ENCODE results near the gene RGS9BP.

Gene RGS9BP

GRCh38 chr19:32682317-32682716 is 6.7 kb downstream of the RGS9BP start:
- Histone ChIP-seq H3K9me3 (replicated peaks in 1 of 2; ENCODE audit: control insufficient read depth in 2 of 2, insufficient read depth in 1 of 2, low read depth in 1 of 2, low read length in 2 of 2) (no peaks in the 10 kb centered on the region), H3K14ac (ENCODE audit: low read length) (no peak overlapping the region), H3K27me3 (ENCODE audit: control insufficient read depth in 3 of 3, insufficient read depth in 3 of 3, low read depth in 1 of 3, low read length in 3 of 3) (peaks cover 0 to 35% (median 0%) of the 10 kb centered on the region in 3 experiments), H3K9ac (ENCODE audit: low read depth, low read length, poor library complexity) (no peak overlapping the region), H2BK5ac (ENCODE audit: low read length) (no peak overlapping the region), H3K27ac (replicated peaks; ENCODE audit: low read length) (no peak overlapping the region), H3K4me1 (ENCODE audit: control insufficient read depth in 2 of 2, insufficient read depth in 1 of 2, low read depth in 1 of 2, low read length in 2 of 2) (peaks cover 2 to 3% of the 10 kb centered on the region in 2 donors), H3K18ac (ENCODE audit: low read length) (no peak overlapping the region), H2BK15ac (ENCODE audit: low read length) (no peak overlapping the region), H3K79me1 (ENCODE audit: low read depth, low read length) (no peaks in the 10 kb centered on the region), H4K8ac (ENCODE audit: low read depth, low read length) (no peak overlapping the region), H3K36me3 (replicated peaks in 1 of 2; ENCODE audit: control insufficient read depth in 2 of 2, insufficient read depth in 2 of 2, low read length in 2 of 2) (no peaks in the 10 kb centered on the region), H3K4ac (ENCODE audit: low read length) (no peak overlapping the region), H4K91ac (ENCODE audit: low read depth, low read length, poor library complexity) (no peak overlapping the region), H3K23ac (ENCODE audit: low read depth, low read length, poor library complexity) (no peak overlapping the region), H2AK5ac (ENCODE audit: low read depth, low read length) (no peak overlapping the region), H2BK12ac (ENCODE audit: low read length) (no peak overlapping the region), H2BK120ac (ENCODE audit: low read depth, low read length) (no peak overlapping the region), H3K4me3 (ENCODE audit: low read length in 2 of 2) (no peak overlapping the region), H3K4me2 (ENCODE audit: insufficient read depth, low read length, poor library complexity, severe bottlenecking) (no peak overlapping the region), H2AFZ (ENCODE audit: low read length) (no peak overlapping the region)
- WGBS, 2 donors (ENCODE audit: extremely low coverage in 2 of 2, insufficient read length in 2 of 2, insufficient replicate concordance in 1 of 2) = no CpG with 5 or more reads among the region's 4 CpGs
- DNase-seq (ENCODE audit: low spot score) = no peak

DNA sequence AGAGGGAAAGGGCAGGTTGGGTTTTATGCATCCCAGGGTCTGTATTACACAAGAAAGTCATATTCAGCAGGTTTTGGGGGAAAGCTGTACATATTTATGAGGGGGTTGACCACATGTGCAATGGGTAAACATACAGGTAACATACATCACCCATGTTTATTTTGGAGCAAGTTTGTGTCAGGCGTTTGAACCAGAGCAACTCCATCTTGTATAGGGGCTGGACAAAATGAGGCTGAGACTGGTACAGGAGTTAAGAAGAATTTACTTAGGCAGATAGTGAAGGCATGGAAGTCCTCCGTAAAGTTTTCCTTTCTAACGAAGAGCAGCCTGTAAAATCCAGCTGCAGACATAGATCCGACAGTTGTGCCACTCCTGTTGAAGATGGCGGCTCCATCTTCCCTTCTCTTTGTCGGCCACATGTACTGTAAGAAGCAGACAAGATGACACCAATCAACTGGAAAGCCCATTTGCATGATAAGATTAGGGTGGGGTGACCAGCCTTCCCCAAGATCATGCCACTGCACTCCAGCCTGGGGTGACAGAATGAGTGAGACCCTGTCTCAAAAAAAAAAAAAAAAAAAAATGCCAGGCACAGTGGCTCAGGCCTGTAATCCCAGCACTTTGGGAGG is 11.3 kb downstream of the RGS9BP start:
- H3K9me3 ChIP-seq (replicated peaks in 1 of 2; ENCODE audit: control insufficient read depth in 2 of 2, insufficient read depth in 1 of 2, low read depth in 1 of 2, low read length in 2 of 2) = no peaks in the 10 kb centered on the region
- H2AK5ac ChIP-seq (ENCODE audit: low read depth, low read length) = no peak overlapping the region
- no peak for DNase-seq (ENCODE audit: low spot score)
- WGBS, 2 donors (ENCODE audit: extremely low coverage in 2 of 2, insufficient read length in 2 of 2, insufficient replicate concordance in 1 of 2) = no CpG with 5 or more reads among the region's 6 CpGs
- H3K79me1 ChIP-seq (ENCODE audit: low read depth, low read length) = no peaks in the 10 kb centered on the region
- no peak overlapping the region for H3K4me2 ChIP-seq (ENCODE audit: insufficient read depth, low read length, poor library complexity, severe bottlenecking)
- no peak overlapping the region for H3K4ac ChIP-seq (ENCODE audit: low read length)
- no peaks in the 10 kb centered on the region for H3K36me3 ChIP-seq (replicated peaks in 1 of 2; ENCODE audit: control insufficient read depth in 2 of 2, insufficient read depth in 2 of 2, low read length in 2 of 2)
- peaks cover 0 to 4% of the 10 kb centered on the region in 2 donors for H3K4me1 ChIP-seq (ENCODE audit: control insufficient read depth in 2 of 2, insufficient read depth in 1 of 2, low read depth in 1 of 2, low read length in 2 of 2)
- no peak overlapping the region for H2AFZ ChIP-seq (ENCODE audit: low read length)
- H2BK5ac ChIP-seq (ENCODE audit: low read length) = no peak overlapping the region
- no peak overlapping the region for H2BK12ac ChIP-seq (ENCODE audit: low read length)
- no peak overlapping the region for H2BK120ac ChIP-seq (ENCODE audit: low read depth, low read length)
- no peak overlapping the region for H4K8ac ChIP-seq (ENCODE audit: low read depth, low read length)
- no peak overlapping the region for H2BK15ac ChIP-seq (ENCODE audit: low read length)
- no peak overlapping the region for H4K91ac ChIP-seq (ENCODE audit: low read depth, low read length, poor library complexity)
- H3K23ac ChIP-seq (ENCODE audit: low read depth, low read length, poor library complexity) = no peak overlapping the region
- no peak overlapping the region for H3K18ac ChIP-seq (ENCODE audit: low read length)
- H3K27me3 ChIP-seq (ENCODE audit: control insufficient read depth in 3 of 3, insufficient read depth in 3 of 3, low read depth in 1 of 3, low read length in 3 of 3) = peaks cover 0 to 11% (median 0%) of the 10 kb centered on the region in 3 experiments
- no peak overlapping the region for H3K4me3 ChIP-seq (ENCODE audit: low read length in 2 of 2)
- no peak overlapping the region for H3K14ac ChIP-seq (ENCODE audit: low read length)
- H3K9ac ChIP-seq (ENCODE audit: low read depth, low read length, poor library complexity) = no peak overlapping the region
- no peak overlapping the region for H3K27ac ChIP-seq (replicated peaks; ENCODE audit: low read length)

- Histone ChIP-seq H2AFZ (ENCODE audit: low read length) (no peak overlapping the region), H4K91ac (ENCODE audit: low read depth, low read length, poor library complexity) (no peak overlapping the region), H3K36me3 (replicated peaks in 1 of 2; ENCODE audit: control insufficient read depth in 2 of 2, insufficient read depth in 2 of 2, low read length in 2 of 2) (peaks cover 0 to under 1% of the 10 kb centered on the region in 2 donors), H3K4me1 (ENCODE audit: control insufficient read depth in 2 of 2, insufficient read depth in 1 of 2, low read depth in 1 of 2, low read length in 2 of 2) (peaks cover 0 to 7% of the 10 kb centered on the region in 2 donors), H2BK5ac (ENCODE audit: low read length) (no peak overlapping the region), H3K23ac (ENCODE audit: low read depth, low read length, poor library complexity) (no peak overlapping the region), H3K27me3 (ENCODE audit: control insufficient read depth in 3 of 3, insufficient read depth in 3 of 3, low read depth in 1 of 3, low read length in 3 of 3) (peaks cover 0 to 8% (median 0%) of the 10 kb centered on the region in 3 experiments), H3K27ac (replicated peaks; ENCODE audit: low read length) (no peak overlapping the region), H3K79me1 (ENCODE audit: low read depth, low read length) (peaks cover 4% of the 10 kb centered on the region), H4K8ac (ENCODE audit: low read depth, low read length) (no peak overlapping the region), H3K14ac (ENCODE audit: low read length) (peak overlapping the region; percentile 38), H2BK120ac (ENCODE audit: low read depth, low read length) (no peak overlapping the region), H3K4me2 (ENCODE audit: insufficient read depth, low read length, poor library complexity, severe bottlenecking) (no peak overlapping the region), H2BK15ac (ENCODE audit: low read length) (no peak overlapping the region), H2AK5ac (ENCODE audit: low read depth, low read length) (no peak overlapping the region), H3K9ac (ENCODE audit: low read depth, low read length, poor library complexity) (no peak overlapping the region), H2BK12ac (ENCODE audit: low read length) (no peak overlapping the region), H3K18ac (ENCODE audit: low read length) (no peak overlapping the region), H3K9me3 (replicated peaks in 1 of 2; ENCODE audit: control insufficient read depth in 2 of 2, insufficient read depth in 1 of 2, low read depth in 1 of 2, low read length in 2 of 2) (no peaks in the 10 kb centered on the region), H3K4me3 (ENCODE audit: low read length in 2 of 2) (no peak overlapping the region), H3K4ac (ENCODE audit: low read length) (no peak overlapping the region)
- WGBS, 2 donors (ENCODE audit: extremely low coverage in 2 of 2, insufficient read length in 2 of 2, insufficient replicate concordance in 1 of 2) = no CpG with 5 or more reads among the region's 4 CpGs
- no peak for DNase-seq (ENCODE audit: low spot score)
These were observed 12.0 kb downstream of the RGS9BP start for GRCh38 chr19:32687681-32688080.

DNA sequence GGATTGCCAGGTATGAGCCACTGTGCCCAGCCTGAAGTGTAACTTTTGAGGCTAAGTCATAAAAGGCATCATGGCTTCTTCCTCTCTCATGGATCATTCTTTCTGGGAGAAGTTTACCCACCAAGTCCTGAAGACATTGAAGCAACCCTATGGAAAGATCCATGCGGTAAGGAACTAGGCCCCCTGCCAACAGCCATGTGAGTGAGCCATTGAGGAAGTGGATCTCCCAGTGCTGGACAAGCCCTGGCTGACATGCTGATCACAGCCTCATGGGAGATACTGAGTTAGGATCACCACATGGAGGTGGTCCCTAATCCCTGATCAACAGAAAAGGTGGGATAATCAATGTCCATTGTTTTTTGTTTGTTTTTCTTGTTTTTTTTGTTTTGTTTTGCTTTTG is 12.7 kb downstream of the RGS9BP start:
- peaks cover 0 to 5% (median 0%) of the 10 kb centered on the region in 3 experiments for H3K27me3 ChIP-seq (ENCODE audit: control insufficient read depth in 3 of 3, insufficient read depth in 3 of 3, low read depth in 1 of 3, low read length in 3 of 3)
- H3K79me1 ChIP-seq (ENCODE audit: low read depth, low read length) = peaks cover 4% of the 10 kb centered on the region
- no peak overlapping the region for H2AK5ac ChIP-seq (ENCODE audit: low read depth, low read length)
- H3K18ac ChIP-seq (ENCODE audit: low read length) = no peak overlapping the region
- H3K4me3 ChIP-seq (ENCODE audit: low read length in 2 of 2) = no peak overlapping the region
- H2BK5ac ChIP-seq (ENCODE audit: low read length) = no peak overlapping the region
- no peak overlapping the region for H3K23ac ChIP-seq (ENCODE audit: low read depth, low read length, poor library complexity)
- H3K4me2 ChIP-seq (ENCODE audit: insufficient read depth, low read length, poor library complexity, severe bottlenecking) = no peak overlapping the region
- H2BK12ac ChIP-seq (ENCODE audit: low read length) = no peak overlapping the region
- peaks cover 0 to 1% of the 10 kb centered on the region in 2 donors for H3K36me3 ChIP-seq (replicated peaks in 1 of 2; ENCODE audit: control insufficient read depth in 2 of 2, insufficient read depth in 2 of 2, low read length in 2 of 2)
- H2BK120ac ChIP-seq (ENCODE audit: low read depth, low read length) = no peak overlapping the region
- no peaks in the 10 kb centered on the region for H3K9me3 ChIP-seq (replicated peaks in 1 of 2; ENCODE audit: control insufficient read depth in 2 of 2, insufficient read depth in 1 of 2, low read depth in 1 of 2, low read length in 2 of 2)
- no peak overlapping the region for H3K9ac ChIP-seq (ENCODE audit: low read depth, low read length, poor library complexity)
- no CpG with 5 or more reads among the region's 1 CpG for WGBS, 2 donors (ENCODE audit: extremely low coverage in 2 of 2, insufficient read length in 2 of 2, insufficient replicate concordance in 1 of 2)
- peaks cover 0 to 8% of the 10 kb centered on the region in 2 donors for H3K4me1 ChIP-seq (ENCODE audit: control insufficient read depth in 2 of 2, insufficient read depth in 1 of 2, low read depth in 1 of 2, low read length in 2 of 2)
- DNase-seq (ENCODE audit: low spot score) = no peak
- no peak overlapping the region for H4K8ac ChIP-seq (ENCODE audit: low read depth, low read length)
- no peak overlapping the region for H4K91ac ChIP-seq (ENCODE audit: low read depth, low read length, poor library complexity)
- no peak overlapping the region for H3K4ac ChIP-seq (ENCODE audit: low read length)
- no peak overlapping the region for H3K14ac ChIP-seq (ENCODE audit: low read length)
- H3K27ac ChIP-seq (replicated peaks; ENCODE audit: low read length) = no peak overlapping the region
- H2AFZ ChIP-seq (ENCODE audit: low read length) = no peak overlapping the region
- H2BK15ac ChIP-seq (ENCODE audit: low read length) = no peak overlapping the region

All from neuronal stem cell (in vitro differentiated cells).